Astrocyte (in vitro differentiated cells and primary cell): ENCODE measurements around the gene ADARB2. TPM values are rescaled to one million over a fixed set of nuclear protein-coding genes. Genes with fewer than 3 reads are reported as not detected.
"Not testable (repeated sequence)": the region's sequence is repeated elsewhere in the genome, so short reads cannot be mapped to it uniquely, and the experiment has no call there.

Experiments used
- DNase-seq: peaks from one replicate; pipeline ENCODE4 v3.0.0-alpha.2; 2010; ENCODE audit warnings: low read depth
- FAIRE-seq: peaks from 2 replicates; lab custom pipeline; 2011; peaks lifted over from hg19 to GRCh38; lab: Jason Lieb, UNC
- H2AFZ ChIP-seq: 2 replicates; pipeline ENCODE4 v1.6.0; 2012; ENCODE audit warnings: low read depth, low read length, inconsistent platforms
- H3K27ac ChIP-seq: 2 replicates; pipeline ENCODE4 v1.5.1; 2011; ENCODE audit warnings: low read depth, low read length, inconsistent platforms
- H3K27me3 ChIP-seq: 2 replicates; pipeline ENCODE4 v1.6.0; 2011; ENCODE audit warnings: low read length, inconsistent platforms; ENCODE audit not compliant: insufficient read depth
- H3K36me3 ChIP-seq: 2 replicates; pipeline ENCODE4 v1.5.1; 2011; ENCODE audit warnings: low read length, inconsistent platforms; ENCODE audit not compliant: insufficient read depth
- H3K4me1 ChIP-seq: 2 replicates; pipeline ENCODE4 v1.5.1; 2011; ENCODE audit warnings: low read length, inconsistent platforms; ENCODE audit not compliant: insufficient read depth
- H3K4me2 ChIP-seq: 2 replicates; pipeline ENCODE4 v1.6.0; 2012; ENCODE audit warnings: low read length, inconsistent platforms
- H3K4me3 ChIP-seq: 2 replicates; pipeline ENCODE4 v1.5.1; 2011; ENCODE audit warnings: low read depth, mild to moderate bottlenecking, low read length, inconsistent platforms; ENCODE audit not compliant: insufficient read depth
- H3K79me2 ChIP-seq: 2 replicates; pipeline ENCODE4 v1.6.0; 2012; ENCODE audit warnings: mild to moderate bottlenecking, low read length, inconsistent platforms; ENCODE audit not compliant: insufficient read depth
- H3K9ac ChIP-seq: 2 replicates; pipeline ENCODE4 v1.6.0; 2012; ENCODE audit warnings: mild to moderate bottlenecking, low read length, inconsistent platforms
- H3K9me3 ChIP-seq: 2 replicates; pipeline ENCODE4 v1.5.1; 2012; ENCODE audit warnings: low read depth, mild to moderate bottlenecking, low read length, inconsistent platforms; ENCODE audit not compliant: insufficient read depth
- H4K20me1 ChIP-seq: 2 replicates; pipeline ENCODE4 v1.6.0; 2012; ENCODE audit warnings: low read length, inconsistent platforms; ENCODE audit not compliant: insufficient read depth
- H3K27ac Mint-ChIP-seq: one replicate; pipeline ENCODE4 v1.8.0; 2021; ENCODE audit warnings: mild to moderate bottlenecking, mixed read lengths; ENCODE audit not compliant: unreplicated experiment
- H3K27me3 Mint-ChIP-seq: one replicate; pipeline ENCODE4 v1.8.0; 2021; ENCODE audit warnings: low read depth, mixed read lengths; ENCODE audit not compliant: unreplicated experiment
- H3K36me3 Mint-ChIP-seq: one replicate; pipeline ENCODE4 v1.8.0; 2021; ENCODE audit warnings: low read depth, mixed read lengths; ENCODE audit not compliant: unreplicated experiment
- H3K4me1 Mint-ChIP-seq: one replicate; pipeline ENCODE4 v1.8.0; 2021; ENCODE audit warnings: low read depth, mixed read lengths; ENCODE audit not compliant: unreplicated experiment
- H3K4me3 Mint-ChIP-seq: one replicate; pipeline ENCODE4 v1.8.0; 2021; ENCODE audit warnings: mild to moderate bottlenecking, moderate library complexity, mixed read lengths; ENCODE audit not compliant: unreplicated experiment
- H3K9me3 Mint-ChIP-seq: one replicate; pipeline ENCODE4 v1.8.0; 2021; ENCODE audit warnings: mild to moderate bottlenecking, mixed read lengths; ENCODE audit not compliant: unreplicated experiment
- EZH2 ChIP-seq: IDR thresholded peaks from 2 replicates; pipeline ENCODE4 v1.6.1; 2012; ENCODE audit warnings: mild to moderate bottlenecking, low read length, inconsistent platforms; ENCODE audit not compliant: insufficient read depth
- total RNA-seq: library from RNA; stranded (reverse); gene quantifications from 2 replicates; pipeline ENCODE4 v1.2.1, GENCODE V29; 2021
- TF ChIP-seq, protein P1 (sequence below): IDR thresholded peaks from 2 replicates; pipeline ENCODE4 v1.5.1; 2011; ENCODE audit warnings: low read depth, mild to moderate bottlenecking, inconsistent platforms, low read length, moderate library complexity; ENCODE audit not compliant: insufficient read depth

The ADARB2 gene
- total RNA-seq, 1 donor from 2014 or later = 0.18 TPM

DNA sequence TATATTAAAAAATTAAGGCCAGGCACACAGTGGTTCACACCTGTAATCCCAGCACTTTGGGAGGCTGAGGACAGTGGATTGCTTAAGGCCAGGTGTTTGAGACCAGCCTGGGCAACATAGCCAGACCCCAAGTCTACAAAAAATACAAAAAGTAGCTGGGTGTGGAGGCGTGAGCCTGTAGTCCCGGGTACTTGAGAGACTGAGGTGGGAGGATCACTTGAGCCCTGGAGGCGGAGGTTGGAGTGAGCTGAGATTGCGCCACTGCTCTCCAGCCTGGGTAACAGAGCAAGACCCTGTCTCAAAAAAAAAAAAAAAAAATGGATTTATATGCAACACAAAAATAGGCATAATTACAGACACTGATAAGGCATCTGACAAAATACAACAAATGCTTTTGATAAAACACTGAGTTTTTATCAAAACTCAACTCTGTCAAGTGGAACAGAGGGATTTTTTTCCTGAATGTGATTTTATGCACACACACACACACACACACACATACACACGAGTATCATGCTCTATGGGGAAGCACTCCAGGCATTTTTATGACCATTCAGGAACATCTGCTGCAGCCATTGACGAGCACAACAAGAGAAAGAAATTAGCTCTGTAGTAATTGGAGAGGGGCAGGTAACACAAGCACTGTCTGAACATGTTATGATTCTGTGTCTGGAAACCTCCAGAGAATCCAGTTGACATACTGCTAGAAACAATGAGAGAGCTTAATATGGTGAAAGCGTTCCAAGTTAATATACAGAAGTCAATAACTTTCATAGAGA lies 488.0 kb downstream of the ADARB2 start:
- H3K4me1 ChIP-seq = no peaks in the 10 kb centered on the region
- FAIRE-seq (no peak), DNase-seq (no peak)
- H3K9me3 ChIP-seq = peaks cover 2% of the 10 kb centered on the region
- no peaks in the 10 kb centered on the region for H3K36me3 ChIP-seq
- no peak overlapping the region for H3K27ac ChIP-seq
- H3K4me3 ChIP-seq = no peak overlapping the region
- no peak for TF ChIP-seq EZH2
- TF ChIP-seq, protein P1, sequence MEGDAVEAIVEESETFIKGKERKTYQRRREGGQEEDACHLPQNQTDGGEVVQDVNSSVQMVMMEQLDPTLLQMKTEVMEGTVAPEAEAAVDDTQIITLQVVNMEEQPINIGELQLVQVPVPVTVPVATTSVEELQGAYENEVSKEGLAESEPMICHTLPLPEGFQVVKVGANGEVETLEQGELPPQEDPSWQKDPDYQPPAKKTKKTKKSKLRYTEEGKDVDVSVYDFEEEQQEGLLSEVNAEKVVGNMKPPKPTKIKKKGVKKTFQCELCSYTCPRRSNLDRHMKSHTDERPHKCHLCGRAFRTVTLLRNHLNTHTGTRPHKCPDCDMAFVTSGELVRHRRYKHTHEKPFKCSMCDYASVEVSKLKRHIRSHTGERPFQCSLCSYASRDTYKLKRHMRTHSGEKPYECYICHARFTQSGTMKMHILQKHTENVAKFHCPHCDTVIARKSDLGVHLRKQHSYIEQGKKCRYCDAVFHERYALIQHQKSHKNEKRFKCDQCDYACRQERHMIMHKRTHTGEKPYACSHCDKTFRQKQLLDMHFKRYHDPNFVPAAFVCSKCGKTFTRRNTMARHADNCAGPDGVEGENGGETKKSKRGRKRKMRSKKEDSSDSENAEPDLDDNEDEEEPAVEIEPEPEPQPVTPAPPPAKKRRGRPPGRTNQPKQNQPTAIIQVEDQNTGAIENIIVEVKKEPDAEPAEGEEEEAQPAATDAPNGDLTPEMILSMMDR = no peak
- no peak overlapping the region for H3K4me2 ChIP-seq
- no peak overlapping the region for H2AFZ ChIP-seq
- peaks cover 9% of the 10 kb centered on the region for H3K9me3 Mint-ChIP-seq
- no peaks in the 10 kb centered on the region for H3K27me3 ChIP-seq
- no peaks in the 10 kb centered on the region for H3K79me2 ChIP-seq
- H4K20me1 ChIP-seq = no peaks in the 10 kb centered on the region
- no peaks in the 10 kb centered on the region for H3K36me3 Mint-ChIP-seq
- no peaks in the 10 kb centered on the region for H3K4me1 Mint-ChIP-seq
- no peak overlapping the region for H3K9ac ChIP-seq
- no peak overlapping the region for H3K4me3 Mint-ChIP-seq
- H3K27me3 Mint-ChIP-seq = peaks cover 56% of the 10 kb centered on the region
- H3K27ac Mint-ChIP-seq = no peak overlapping the region

- peaks cover 56% of the 10 kb centered on the region for H3K27me3 Mint-ChIP-seq
- not testable (repeated sequence) for H3K27ac ChIP-seq, H3K4me3 ChIP-seq, H2AFZ ChIP-seq, H3K36me3 ChIP-seq, H3K4me3 Mint-ChIP-seq, H4K20me1 ChIP-seq, H3K9me3 ChIP-seq, H3K79me2 ChIP-seq, H3K4me2 ChIP-seq, H3K27me3 ChIP-seq, DNase-seq, H3K4me1 ChIP-seq, H3K4me1 Mint-ChIP-seq, H3K27ac Mint-ChIP-seq, H3K36me3 Mint-ChIP-seq, FAIRE-seq, H3K9ac ChIP-seq, H3K9me3 Mint-ChIP-seq
Observed at GRCh38 chr10:1248262-1248630, 489.1 kb downstream of the ADARB2 start.

DNA sequence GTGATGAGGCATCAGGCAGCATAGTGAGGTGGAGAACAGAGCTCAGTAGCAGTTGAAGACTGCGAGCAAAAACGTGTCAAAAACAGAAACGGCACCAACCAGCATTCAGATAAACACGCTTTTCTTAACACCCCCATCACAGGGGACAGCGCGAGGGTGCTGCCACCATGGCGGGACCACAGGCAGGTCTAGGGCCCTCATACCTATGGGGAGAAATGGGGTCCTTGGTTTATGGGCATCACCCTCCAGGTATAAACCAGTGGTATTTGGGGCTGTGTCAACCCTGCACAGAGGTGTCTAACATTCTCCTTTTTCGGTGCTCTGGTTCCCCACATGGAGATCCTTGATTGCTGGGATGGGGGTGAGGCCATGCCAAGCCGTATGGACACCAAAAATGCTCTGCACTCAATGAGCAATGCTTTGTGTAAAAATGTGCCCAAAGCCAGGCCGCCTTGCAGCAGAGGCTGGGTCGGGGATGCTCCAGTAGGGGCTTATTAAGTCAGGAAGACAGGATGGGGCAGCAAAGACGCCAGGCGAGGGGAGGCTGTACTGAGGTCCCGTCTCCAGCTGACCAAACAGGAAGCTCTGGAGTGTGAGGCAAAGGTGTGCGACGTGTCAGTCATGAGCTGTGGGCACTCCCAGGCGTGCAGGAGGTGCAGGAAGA lies 489.6 kb downstream of the ADARB2 start:
- Histone ChIP-seq H3K4me3 (no peak overlapping the region), H3K27ac (no peak overlapping the region), H3K4me1 (no peaks in the 10 kb centered on the region), H3K79me2 (no peaks in the 10 kb centered on the region), H3K36me3 (no peaks in the 10 kb centered on the region), H3K9me3 (peaks cover 5% of the 10 kb centered on the region), H3K27me3 (no peaks in the 10 kb centered on the region), H3K4me2 (no peak overlapping the region), H3K9ac (no peak overlapping the region), H4K20me1 (no peaks in the 10 kb centered on the region), H2AFZ (no peak overlapping the region)
- TF ChIP-seq, protein P1 = no peak
- TF ChIP-seq EZH2 = no peak
- H3K4me1 Mint-ChIP-seq = no peaks in the 10 kb centered on the region
- peaks cover 58% of the 10 kb centered on the region for H3K27me3 Mint-ChIP-seq
- H3K27ac Mint-ChIP-seq = no peak overlapping the region
- H3K36me3 Mint-ChIP-seq = no peaks in the 10 kb centered on the region
- no peak for DNase-seq
- H3K9me3 Mint-ChIP-seq = peaks cover 6% of the 10 kb centered on the region
- no peak for FAIRE-seq
- no peak overlapping the region for H3K4me3 Mint-ChIP-seq
